Erythroblast (primary cell): ENCODE data around the gene SLC25A47.

Experiments
- DNase-seq, 2 experiments: peaks; one replicate each; lab custom pipeline; 2025; lab: John Stamatoyannopoulos, UW
- GATA1 ChIP-seq: IDR thresholded peaks from 2 replicates; pipeline ENCODE4 v1.6.1; 2011; ENCODE audit warnings: low read depth, mild to moderate bottlenecking, control low read depth, low read length, moderate library complexity
- POLR2A ChIP-seq: IDR thresholded peaks from 2 replicates; pipeline ENCODE4 v1.6.1; 2011; ENCODE audit warnings: mild to moderate bottlenecking, low read length

Gene SLC25A47

DNA sequence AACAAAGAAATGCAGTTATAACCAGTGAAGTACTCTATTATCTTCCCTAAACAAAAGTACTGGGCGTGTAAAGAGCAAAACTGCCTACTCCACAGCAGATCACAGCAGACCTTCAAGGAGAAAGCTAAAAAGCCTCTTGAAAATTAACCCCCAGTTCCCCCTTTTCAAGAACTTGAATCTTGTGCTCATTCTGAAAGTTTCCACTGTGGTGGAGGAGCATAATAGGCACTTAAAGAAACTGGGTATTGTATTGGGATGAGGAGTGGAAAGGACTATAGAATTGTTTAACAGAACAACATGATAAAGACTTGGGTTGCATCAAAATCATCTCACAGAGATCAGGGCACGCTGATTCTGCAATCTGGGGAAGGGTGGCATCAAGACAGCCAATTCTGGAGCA, 51.1 kb downstream of the SLC25A47 start:
- TF ChIP-seq GATA1 (no peak), POLR2A (no peak)
- DNase-seq, result peak in 1 of 2 experiments; percentile 56

DNA sequence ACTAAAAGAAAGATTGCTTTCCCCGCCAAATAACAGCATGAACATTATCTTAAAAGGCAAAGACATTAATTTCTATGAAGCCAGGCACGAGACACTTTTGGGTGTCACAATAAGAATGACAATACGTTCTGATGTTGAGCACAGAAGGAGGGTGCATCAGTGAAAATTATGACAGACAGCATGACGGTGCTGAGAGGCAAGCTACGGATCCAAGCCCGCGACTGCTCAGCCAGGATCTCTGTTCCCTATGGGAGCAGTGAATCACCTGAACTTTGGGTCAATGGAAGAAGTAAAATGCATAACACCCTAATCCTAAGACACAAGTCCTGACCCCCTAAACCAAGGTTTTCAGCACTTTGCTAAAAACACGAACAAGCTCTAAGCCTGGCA, 51.7 kb downstream of the SLC25A47 start:
- peak; percentile 46 to 76 for DNase-seq
- TF ChIP-seq GATA1 (no peak), POLR2A (no peak)

GRCh38 chr14:100375266-100375962, 52.3 kb downstream of the SLC25A47 start:
- no peak for TF ChIP-seq POLR2A
- TF ChIP-seq GATA1, result no peak
- DNase-seq, result peak; percentile 96 to 98

- TF ChIP-seq POLR2A, result peak; percentile 89
- TF ChIP-seq GATA1, result no peak
- DNase-seq, result peak; percentile 98 to 99
Measured at GRCh38 chr14:100375963-100376735, 53.0 kb downstream of the SLC25A47 start, which contains the start of gene WDR25. Gene WDR25, plus strand, starts transcription at chr14:100376485.

GRCh38 chr14:100376751-100377171, 53.6 kb downstream of the SLC25A47 start:
- peak in 1 of 2 experiments; percentile 60 for DNase-seq
- TF ChIP-seq POLR2A (no peak), GATA1 (no peak)
